ENCODE measurements around the gene EIF4E1B. TPM values are rescaled to one million over a fixed set of nuclear protein-coding genes. Genes with fewer than 3 reads are reported as not detected.

The EIF4E1B gene
- total RNA-seq, 1 donor from 2014 or later: 0.06 TPM

DNA sequence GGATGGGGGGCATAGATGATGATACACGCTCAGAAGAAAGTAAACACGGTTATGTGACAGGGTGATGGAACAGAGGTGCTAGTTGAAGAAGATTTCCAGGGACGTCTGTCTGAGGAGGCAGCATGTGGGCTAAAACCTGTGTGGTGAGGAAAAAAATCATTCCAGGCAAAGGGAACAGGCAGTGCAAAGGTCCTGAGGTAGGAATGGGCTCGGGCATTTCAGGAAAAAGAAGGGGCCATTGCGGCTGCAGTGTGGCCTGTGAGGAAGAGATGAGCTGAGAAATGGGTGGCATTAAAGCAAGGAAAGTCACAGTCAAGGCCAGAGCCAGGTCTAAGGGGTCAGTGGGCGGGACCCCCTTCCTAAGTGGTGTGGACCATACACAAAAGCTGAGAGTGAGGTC lies 35.0 kb downstream of the EIF4E1B start:
- DNase-seq (ENCODE audit: low spot score): no peak
- peaks cover 11% of the 10 kb centered on the region for H3K27me3 Mint-ChIP-seq (ENCODE audit: insufficient read depth, low read depth)
- no peak overlapping the region for H3K4me3 Mint-ChIP-seq
- Histone ChIP-seq H3K27me3 (no peaks in the 10 kb centered on the region), H3F3A (ENCODE audit: low read depth) (peaks cover 12% of the 10 kb centered on the region), H3K9ac (no peak overlapping the region), H3K27ac (no peak overlapping the region), H3K4me2 (no peak overlapping the region), H3K4me3 (no peak overlapping the region), H4K20me1 (ENCODE audit: low read depth) (no peaks in the 10 kb centered on the region), H3K9me3 (ENCODE audit: low read depth) (no peaks in the 10 kb centered on the region), H2AFZ (replicated peaks) (no peak overlapping the region), H3K79me2 (ENCODE audit: low read depth) (no peaks in the 10 kb centered on the region), H3K36me3 (no peaks in the 10 kb centered on the region), H3K4me1 (peaks cover 14% of the 10 kb centered on the region)
- peaks cover 9% of the 10 kb centered on the region for H3K4me1 Mint-ChIP-seq
- TF ChIP-seq EZH2 (IDR thresholded peaks at IDR 0.05) (no peak), EZH2phosphoT487 (IDR thresholded peaks at IDR 0.05) (no peak)
- TF ChIP-seq, protein P1, sequence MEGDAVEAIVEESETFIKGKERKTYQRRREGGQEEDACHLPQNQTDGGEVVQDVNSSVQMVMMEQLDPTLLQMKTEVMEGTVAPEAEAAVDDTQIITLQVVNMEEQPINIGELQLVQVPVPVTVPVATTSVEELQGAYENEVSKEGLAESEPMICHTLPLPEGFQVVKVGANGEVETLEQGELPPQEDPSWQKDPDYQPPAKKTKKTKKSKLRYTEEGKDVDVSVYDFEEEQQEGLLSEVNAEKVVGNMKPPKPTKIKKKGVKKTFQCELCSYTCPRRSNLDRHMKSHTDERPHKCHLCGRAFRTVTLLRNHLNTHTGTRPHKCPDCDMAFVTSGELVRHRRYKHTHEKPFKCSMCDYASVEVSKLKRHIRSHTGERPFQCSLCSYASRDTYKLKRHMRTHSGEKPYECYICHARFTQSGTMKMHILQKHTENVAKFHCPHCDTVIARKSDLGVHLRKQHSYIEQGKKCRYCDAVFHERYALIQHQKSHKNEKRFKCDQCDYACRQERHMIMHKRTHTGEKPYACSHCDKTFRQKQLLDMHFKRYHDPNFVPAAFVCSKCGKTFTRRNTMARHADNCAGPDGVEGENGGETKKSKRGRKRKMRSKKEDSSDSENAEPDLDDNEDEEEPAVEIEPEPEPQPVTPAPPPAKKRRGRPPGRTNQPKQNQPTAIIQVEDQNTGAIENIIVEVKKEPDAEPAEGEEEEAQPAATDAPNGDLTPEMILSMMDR (IDR thresholded peaks at IDR 0.05): no peak
- H3K9me3 Mint-ChIP-seq: no peaks in the 10 kb centered on the region
- H3K27ac Mint-ChIP-seq: no peak overlapping the region
- no peaks in the 10 kb centered on the region for H3K36me3 Mint-ChIP-seq

DNA sequence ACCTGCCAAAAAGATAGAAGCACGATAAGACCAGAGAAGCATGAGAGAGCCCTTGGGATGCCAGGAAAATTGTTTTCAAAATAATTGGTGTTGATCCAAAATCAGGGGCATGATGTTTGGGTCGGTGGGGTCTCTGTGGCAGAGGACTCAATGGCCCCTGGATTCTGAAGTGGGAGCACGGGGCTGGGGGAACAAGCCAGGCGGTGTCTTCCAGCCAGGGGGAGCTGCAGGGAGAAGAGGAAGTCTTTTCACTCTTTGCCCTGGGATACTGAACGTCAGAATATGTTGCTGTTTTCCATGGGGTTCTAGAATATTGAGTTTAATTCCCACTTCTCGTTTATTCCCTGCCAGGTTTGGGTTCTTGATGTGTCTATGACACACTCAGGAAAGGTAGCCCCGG lies 37.2 kb downstream of the EIF4E1B start:
- Histone ChIP-seq H3K9ac (no peak overlapping the region), H3K9me3 (ENCODE audit: low read depth) (no peaks in the 10 kb centered on the region), H3K4me2 (no peak overlapping the region), H3K4me1 (peaks cover 19% of the 10 kb centered on the region), H3K27ac (no peak overlapping the region), H3K27me3 (no peaks in the 10 kb centered on the region), H3K36me3 (no peaks in the 10 kb centered on the region), H3K79me2 (ENCODE audit: low read depth) (no peaks in the 10 kb centered on the region), H3K4me3 (no peak overlapping the region), H2AFZ (replicated peaks) (no peak overlapping the region), H3F3A (ENCODE audit: low read depth) (peaks cover 17% of the 10 kb centered on the region), H4K20me1 (ENCODE audit: low read depth) (no peaks in the 10 kb centered on the region)
- H3K27me3 Mint-ChIP-seq (ENCODE audit: insufficient read depth, low read depth): peaks cover 11% of the 10 kb centered on the region
- H3K4me1 Mint-ChIP-seq: peaks cover 18% of the 10 kb centered on the region
- no peak for DNase-seq (ENCODE audit: low spot score)
- no peaks in the 10 kb centered on the region for H3K36me3 Mint-ChIP-seq
- no peak overlapping the region for H3K27ac Mint-ChIP-seq
- TF ChIP-seq EZH2 (IDR thresholded peaks at IDR 0.05): no peak
- TF ChIP-seq, protein P1 (IDR thresholded peaks at IDR 0.05): no peak
- no peak for TF ChIP-seq EZH2phosphoT487 (IDR thresholded peaks at IDR 0.05)
- no peak overlapping the region for H3K4me3 Mint-ChIP-seq
- no peaks in the 10 kb centered on the region for H3K9me3 Mint-ChIP-seq

DNA sequence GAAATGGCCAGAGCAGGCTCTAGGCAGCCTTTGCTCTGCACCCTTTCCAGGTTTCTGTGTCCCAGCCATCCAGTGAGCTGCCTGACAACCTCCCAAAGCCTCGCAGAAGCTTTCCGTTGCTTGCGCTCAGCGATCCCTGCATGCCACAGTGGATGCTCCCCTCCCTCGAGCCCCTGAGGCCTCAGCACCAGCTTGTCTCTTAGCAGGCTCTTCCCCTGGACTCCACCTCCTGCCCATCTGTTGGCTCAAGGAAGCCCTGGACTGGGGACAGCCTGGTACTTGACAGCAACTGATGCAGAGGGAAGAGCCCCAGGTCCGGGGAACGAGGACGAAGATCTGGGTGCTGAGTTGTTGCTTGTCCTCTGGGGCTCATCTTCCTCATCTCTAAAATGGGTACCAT lies 40.0 kb downstream of the EIF4E1B start:
- Histone ChIP-seq H3K27me3 (no peaks in the 10 kb centered on the region), H2AFZ (replicated peaks) (no peak overlapping the region), H3K36me3 (no peaks in the 10 kb centered on the region), H3F3A (ENCODE audit: low read depth) (peaks cover 5% of the 10 kb centered on the region), H3K9ac (no peak overlapping the region), H4K20me1 (ENCODE audit: low read depth) (no peaks in the 10 kb centered on the region), H3K27ac (no peak overlapping the region), H3K9me3 (ENCODE audit: low read depth) (no peaks in the 10 kb centered on the region), H3K79me2 (ENCODE audit: low read depth) (no peaks in the 10 kb centered on the region), H3K4me1 (peaks cover 6% of the 10 kb centered on the region), H3K4me3 (no peak overlapping the region), H3K4me2 (no peak overlapping the region)
- peak; percentile 40 for DNase-seq (ENCODE audit: low spot score)
- H3K9me3 Mint-ChIP-seq: no peaks in the 10 kb centered on the region
- H3K36me3 Mint-ChIP-seq: no peaks in the 10 kb centered on the region
- no peak overlapping the region for H3K27ac Mint-ChIP-seq
- H3K4me3 Mint-ChIP-seq: no peak overlapping the region
- TF ChIP-seq EZH2phosphoT487 (IDR thresholded peaks at IDR 0.05) (no peak), EZH2 (IDR thresholded peaks at IDR 0.05) (no peak)
- TF ChIP-seq, protein P1 (IDR thresholded peaks at IDR 0.05): no peak
- peaks cover 12% of the 10 kb centered on the region for H3K27me3 Mint-ChIP-seq (ENCODE audit: insufficient read depth, low read depth)
- peaks cover 12% of the 10 kb centered on the region for H3K4me1 Mint-ChIP-seq

Measured in neural progenitor cell (in vitro differentiated cells).